Measurements from ENCODE around the gene TGFBR1.

GRCh38 chr9:99095565-99095964, 9.3 kb upstream of the TGFBR1 start:
- TF ChIP-seq EZH2 (IDR thresholded peaks at IDR 0.05; ENCODE audit: borderline replicate concordance, low read depth, low read length, severe bottlenecking): no peak
- TF ChIP-seq CTCF (IDR thresholded peaks at IDR 0.05; ENCODE audit: extremely low read depth in 1 of 2, insufficient read depth in 1 of 2, low read depth in 1 of 2, low read length in 2 of 2): no peak
- TF ChIP-seq POLR2A (IDR thresholded peaks at IDR 0.05; ENCODE audit: low read depth, low read length): no peak
- TF ChIP-seq MAX (IDR thresholded peaks at IDR 0.05; ENCODE audit: insufficient read depth, insufficient read length): no peak
- TF ChIP-seq POLR2AphosphoS5 (IDR thresholded peaks at IDR 0.05; ENCODE audit: insufficient read depth, low read depth, low read length): no peak
- TF ChIP-seq MYC (IDR thresholded peaks at IDR 0.05; ENCODE audit: low read depth, low read length): no peak
